Measurements from ENCODE around the gene DGKH. TPM values are rescaled to one million over a fixed set of nuclear protein-coding genes. Genes with fewer than 3 reads are reported as not detected.
"Not testable (repeated sequence)": the region's sequence is repeated elsewhere in the genome, so short reads cannot be mapped to it uniquely, and the experiment has no call there.

Gene DGKH
- total RNA-seq, 1 experiment from 2014 or later: 2.3 TPM

DNA sequence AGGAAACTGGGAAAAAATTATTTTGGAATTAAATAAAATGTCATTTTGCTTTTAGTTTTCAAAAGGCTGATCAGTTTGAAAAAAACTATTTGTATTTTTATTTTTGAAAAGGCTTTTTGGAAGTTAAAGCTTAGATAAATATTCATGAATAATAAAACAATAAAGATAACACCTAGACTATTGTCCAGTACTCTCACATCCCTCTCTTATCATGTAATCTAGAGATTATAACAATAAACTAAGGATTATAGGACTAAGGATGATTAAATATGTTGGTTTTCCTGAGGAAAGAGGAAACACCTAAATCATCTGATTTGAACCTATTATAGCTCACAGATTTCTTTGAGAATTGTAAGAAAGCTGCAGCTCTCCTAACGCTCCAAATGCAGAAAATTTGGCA lies 142.1 kb downstream of the DGKH start:
- in situ Hi-C loops (cut with HindIII; ENCODE audit: low sequenced_read_pairs): no loop called here

DNA sequence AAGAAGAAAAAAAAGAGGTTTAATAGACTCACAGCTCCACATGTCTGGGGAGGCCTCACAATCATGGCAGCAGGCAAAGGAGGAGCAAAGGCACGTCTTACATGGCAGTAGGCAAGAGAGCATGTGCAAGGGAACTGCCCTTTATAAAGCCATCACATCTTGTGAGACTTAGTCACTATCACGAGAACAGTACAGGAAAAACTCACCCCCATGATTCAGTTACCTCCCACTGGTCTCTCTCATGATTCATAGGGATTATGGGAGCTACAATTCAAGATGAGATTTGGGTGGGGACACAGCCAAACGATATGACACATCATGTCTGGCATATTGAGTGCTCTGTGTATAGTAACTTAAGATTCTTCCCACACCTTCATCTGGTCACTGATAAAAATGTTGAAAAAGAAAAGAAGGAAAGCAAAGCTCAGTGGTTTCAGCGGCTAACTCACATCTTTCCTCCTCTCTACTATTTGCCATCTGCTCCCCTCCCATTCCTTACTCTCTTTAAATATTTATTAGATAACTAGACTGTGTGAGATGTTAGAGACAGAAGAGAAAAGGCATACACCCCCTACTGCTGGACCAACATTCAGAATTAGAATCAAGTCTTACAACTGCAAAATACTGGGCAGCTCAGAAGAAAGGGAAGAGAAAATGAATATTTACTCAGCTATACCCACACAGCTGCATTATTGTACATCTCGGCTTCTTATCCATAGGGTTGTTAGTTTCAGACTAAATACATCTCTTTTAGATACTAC lies 163.4 kb downstream of the DGKH start:
- DNase-seq (ENCODE audit: low spot score): no peak
- in situ Hi-C loops (cut with HindIII; ENCODE audit: low sequenced_read_pairs): no loop called here

More for the DNA sequence above, 142.1 kb downstream of the DGKH start:
- DNase-seq (ENCODE audit: low spot score): no peak

DNA sequence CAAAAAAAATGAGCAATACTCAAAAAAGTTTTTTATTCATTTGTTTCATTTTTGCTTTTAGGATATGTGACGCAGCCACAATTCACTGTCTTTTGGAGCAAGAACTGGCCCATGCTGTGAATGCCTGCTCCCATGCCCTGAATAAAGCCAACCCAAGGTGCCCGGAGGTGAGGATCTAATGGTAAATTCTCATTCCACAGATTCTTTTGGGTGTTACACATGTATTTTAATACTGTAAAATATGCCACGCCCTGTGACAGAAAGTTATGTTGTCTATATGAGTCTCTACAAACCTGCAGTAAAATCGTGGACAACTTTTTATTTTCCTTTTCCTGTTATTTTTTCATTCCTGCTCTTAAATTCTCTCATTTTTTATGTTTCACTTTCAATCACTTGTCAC lies 166.0 kb downstream of the DGKH start:
- in situ Hi-C loops (cut with HindIII; ENCODE audit: low sequenced_read_pairs): no loop called here
- DNase-seq (ENCODE audit: low spot score): no peak

DNA sequence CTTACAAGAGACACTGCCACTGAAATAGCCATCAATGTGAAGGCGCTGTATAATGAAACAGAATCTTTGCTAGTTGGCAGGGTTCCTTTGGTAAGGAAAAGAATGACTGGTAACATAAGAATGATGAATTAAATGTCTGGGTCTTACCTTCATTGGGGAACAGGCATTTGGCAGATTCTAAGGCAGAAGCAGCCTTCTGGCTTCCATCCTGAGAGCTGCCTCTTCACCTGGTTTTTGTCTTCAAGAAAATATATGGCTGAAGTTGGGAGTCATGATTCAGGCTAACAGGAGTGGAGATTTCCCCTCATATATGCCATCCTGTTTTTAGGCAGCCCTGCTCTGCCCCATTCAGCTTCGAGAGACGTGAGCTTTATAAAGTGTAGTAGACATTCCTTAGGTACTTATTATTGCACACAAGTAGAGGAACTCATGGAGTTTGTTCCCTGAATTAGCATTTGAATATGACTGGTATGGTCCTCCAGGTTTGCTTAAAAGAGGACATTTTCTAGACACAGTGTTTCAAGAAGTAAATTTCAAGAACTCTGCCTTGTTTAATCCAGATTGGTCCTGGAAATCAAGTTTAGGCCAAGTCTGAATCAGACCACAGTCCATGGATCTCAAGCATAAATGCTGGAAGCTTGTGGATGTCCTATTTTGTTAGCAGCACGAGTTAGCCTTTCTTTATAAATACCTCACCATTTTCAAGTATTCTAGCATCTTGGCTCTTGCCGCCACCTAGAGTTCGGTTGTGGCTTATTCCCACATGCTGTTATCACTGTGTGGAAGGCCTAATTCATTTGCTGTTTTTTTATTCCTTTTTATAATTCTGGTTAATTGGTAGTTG lies 167.4 kb downstream of the DGKH start:
- in situ Hi-C loops (cut with HindIII; ENCODE audit: low sequenced_read_pairs): no loop called here
- peak; percentile 71 for DNase-seq (ENCODE audit: low spot score)

DNA sequence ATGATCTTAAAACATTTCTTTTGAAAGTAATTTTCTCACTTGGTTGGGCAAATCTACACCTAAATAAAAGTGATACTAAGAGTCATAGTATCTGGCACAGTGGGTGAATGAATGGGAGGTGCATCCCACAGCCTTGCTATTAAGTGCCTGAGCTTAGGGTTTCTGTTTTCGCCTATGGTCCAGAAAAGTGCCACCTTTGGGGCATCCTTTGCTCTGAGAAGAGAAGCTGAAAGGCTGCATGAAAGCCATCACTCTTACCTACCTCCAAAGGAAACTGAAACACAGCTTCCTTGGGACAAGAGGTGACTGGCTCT lies 167.9 kb downstream of the DGKH start:
- in situ Hi-C loops (cut with HindIII; ENCODE audit: low sequenced_read_pairs): no loop called here
- DNase-seq (ENCODE audit: low spot score): no peak

DNA sequence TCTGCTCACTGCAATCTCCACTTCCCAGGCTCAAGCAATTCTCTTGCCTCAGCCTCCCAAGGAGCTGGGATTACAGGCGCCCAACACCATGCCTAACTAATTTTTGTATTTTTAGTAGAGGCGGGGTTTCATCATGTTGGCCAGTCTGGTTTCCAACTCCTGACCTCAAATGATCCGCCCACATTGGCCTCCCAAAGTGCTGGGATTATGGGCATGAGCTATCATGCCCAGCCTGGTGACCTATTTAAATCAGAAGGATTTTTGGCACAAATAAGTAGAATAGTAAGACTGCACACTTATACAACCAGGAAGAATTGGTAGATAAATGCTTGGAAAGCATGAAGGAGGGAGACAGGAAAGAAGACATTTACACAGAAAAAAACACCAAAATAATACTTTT lies 170.1 kb downstream of the DGKH start:
- in situ Hi-C loops (cut with HindIII; ENCODE audit: low sequenced_read_pairs): no loop called here
- DNase-seq (ENCODE audit: low spot score): peak; percentile 93

DNA sequence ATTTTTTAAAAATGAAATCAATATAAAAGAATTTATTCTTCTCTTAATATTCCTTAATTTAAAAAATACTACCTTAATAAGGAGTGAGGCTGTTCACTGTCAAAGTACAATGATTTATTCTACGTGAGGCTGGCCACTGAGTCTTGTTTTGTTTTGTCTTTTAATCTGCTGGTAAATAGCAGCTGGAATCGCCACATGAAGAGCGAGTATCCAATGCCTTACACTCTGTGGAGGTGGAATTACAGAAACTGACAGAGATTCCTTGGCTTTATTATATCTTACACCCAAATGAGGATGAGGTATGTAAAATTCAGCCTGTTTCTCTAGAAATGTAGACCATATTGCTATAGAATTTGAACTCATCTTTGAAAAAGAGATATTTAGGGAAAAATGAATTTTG lies 170.6 kb downstream of the DGKH start:
- DNase-seq (ENCODE audit: low spot score): peak; percentile 72
- in situ Hi-C loops (cut with HindIII; ENCODE audit: low sequenced_read_pairs): no loop called here

DNA sequence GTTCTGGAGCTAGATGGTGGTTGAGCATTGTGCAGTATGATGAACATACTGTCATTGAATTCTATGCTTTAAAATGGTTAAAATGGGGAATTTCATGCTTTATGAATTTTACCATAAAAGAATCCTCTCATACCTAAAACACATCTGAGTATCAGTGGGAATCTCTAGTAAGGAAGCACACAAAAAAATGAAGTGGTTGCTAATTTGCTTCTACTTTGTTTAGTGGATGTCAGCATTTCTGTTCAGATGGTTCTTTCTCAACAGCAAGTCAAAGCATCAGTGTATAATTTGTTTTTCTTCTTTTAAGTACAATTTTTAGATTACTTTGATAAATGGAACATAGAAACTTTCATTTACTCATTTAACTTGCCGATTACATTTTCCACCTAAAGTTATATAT lies 171.4 kb downstream of the DGKH start:
- in situ Hi-C loops (cut with HindIII; ENCODE audit: low sequenced_read_pairs): no loop called here
- peak; percentile 53 for DNase-seq (ENCODE audit: low spot score)

DNA sequence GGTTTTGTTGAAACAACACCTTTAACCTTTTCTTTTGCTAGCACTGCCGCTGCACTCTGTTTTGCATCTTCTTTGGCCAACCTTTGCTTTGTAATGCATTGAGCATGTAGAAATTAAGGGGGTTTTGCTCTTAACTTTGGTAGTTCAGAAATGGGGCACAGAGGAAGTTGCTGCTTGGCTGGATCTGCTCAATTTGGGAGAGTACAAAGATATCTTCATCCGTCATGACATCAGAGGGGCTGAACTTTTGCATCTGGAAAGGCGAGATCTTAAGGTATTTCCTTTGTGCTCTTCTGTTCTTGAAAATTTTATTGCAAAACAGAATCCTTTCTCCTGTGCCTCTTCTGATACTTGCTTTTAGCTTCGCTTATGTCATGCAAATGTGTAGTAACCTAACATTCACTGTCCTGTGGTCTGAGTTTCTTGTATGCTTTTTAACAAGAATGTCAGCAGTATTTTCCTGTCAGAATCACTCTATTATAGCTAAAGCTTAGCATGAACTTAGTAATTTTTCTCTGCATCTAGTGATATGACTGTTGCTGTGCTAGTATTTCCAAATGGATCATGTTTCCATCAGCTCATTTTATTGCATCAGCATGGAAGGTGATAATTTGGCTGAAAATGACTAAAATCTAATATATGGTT lies 172.8 kb downstream of the DGKH start:
- peak; percentile 44 for DNase-seq (ENCODE audit: low spot score)

DNA sequence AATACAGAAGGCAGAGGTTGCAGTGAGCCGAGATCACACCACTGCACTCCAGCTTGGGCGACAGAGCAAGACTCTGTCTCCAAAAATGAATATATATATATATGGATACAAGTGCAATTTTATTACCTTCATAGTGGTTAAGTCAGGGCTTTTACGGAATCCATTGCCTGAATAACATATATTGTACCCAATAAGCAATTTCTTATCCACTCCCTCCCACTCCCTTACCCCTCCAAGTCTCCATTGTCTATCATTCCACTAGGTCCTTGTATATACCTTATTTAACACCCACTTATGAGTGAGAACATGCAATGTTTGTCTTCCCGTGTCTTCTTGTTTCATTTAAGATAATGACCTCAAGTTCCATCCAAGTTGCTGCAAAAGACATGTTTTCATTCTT lies 175.2 kb downstream of the DGKH start:
- no peak for DNase-seq (ENCODE audit: low spot score)
- in situ Hi-C loops (cut with HindIII; ENCODE audit: low sequenced_read_pairs): no loop called here

More for the DNA sequence above, 172.8 kb downstream of the DGKH start:
- in situ Hi-C loops (cut with HindIII; ENCODE audit: low sequenced_read_pairs): no loop called here

DNA sequence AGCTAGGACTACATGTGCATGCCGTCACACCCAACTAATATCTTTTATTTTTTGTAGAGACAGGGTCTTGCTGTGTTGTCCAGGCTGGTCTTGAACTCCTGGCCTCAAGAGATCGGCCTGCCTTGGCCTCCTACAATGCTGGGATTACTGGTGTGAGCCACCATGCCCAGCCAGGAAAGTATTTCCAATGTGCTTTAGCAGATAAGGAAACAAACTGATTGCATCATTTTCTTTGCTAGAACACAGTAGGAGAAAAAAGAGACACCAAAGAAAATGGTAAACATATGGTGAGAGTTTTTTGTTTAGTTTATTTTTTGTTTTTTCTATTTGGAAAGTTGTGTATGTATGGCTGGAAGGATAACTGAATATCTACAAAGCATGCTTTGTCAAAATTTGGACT lies 176.6 kb downstream of the DGKH start:
- in situ Hi-C loops (cut with HindIII; ENCODE audit: low sequenced_read_pairs): no loop called here
- no peak for DNase-seq (ENCODE audit: low spot score)

DNA sequence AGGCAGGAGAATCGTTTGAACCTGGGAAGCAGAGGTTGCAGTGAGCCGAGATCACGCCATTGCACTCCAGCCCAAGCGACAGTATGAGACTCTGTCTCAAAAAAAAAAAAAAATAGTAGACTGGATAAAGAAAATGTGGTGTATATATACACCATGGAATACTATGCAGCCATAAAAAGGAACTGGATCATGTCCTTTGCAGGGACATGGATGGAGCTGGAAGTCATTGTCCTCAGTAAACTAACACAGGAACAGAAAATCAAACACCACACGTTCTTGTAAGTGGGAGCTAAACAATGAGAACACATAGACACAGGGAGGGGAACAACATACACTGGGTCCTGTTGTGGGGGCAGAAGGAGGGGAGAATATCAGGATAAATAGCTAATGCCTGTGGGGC lies 178.3 kb downstream of the DGKH start:
- DNase-seq (ENCODE audit: low spot score); in situ Hi-C loops (cut with HindIII; ENCODE audit: low sequenced_read_pairs): not testable (repeated sequence)

DNA sequence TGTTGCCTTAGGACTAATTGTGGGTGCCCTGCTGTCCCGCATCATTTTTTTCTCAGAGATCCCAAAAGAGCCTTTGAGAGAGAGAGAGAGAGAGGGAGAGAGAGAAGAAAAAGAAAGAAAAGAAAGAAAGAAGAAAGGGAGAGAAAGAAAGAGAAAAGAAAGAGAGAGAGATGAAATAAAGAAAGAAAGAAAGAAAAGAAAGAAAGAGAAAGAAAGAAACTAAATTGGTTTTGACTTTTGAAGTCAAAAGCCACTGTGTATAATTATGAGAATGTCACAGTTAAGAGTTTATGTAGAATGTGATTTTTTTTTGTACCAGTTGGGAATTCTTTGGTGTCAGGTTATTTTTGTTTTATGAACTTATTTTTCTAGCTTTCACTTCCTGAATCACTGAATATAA lies 180.1 kb downstream of the DGKH start:
- DNase-seq (ENCODE audit: low spot score): no peak
- in situ Hi-C loops (cut with HindIII; ENCODE audit: low sequenced_read_pairs): no loop called here

DNA sequence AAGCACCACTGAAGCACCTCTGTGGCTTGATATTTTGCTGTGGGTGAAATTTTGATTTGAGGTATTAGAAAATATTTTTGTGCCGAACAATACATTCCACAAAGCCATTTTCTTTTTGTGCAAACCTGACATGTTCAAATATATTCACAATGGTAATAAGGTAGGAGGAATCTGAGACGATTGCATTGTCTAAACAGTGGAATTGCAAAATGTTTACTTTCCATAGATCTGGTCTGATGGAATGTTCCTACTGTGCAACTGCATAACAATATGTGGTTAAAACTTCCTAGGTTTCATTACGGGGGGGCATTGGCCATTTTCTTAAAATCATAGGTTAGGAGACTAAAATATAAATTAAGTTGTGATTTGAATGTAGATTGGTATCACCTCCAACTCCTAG lies 180.8 kb downstream of the DGKH start:
- DNase-seq (ENCODE audit: low spot score): no peak
- in situ Hi-C loops (cut with HindIII; ENCODE audit: low sequenced_read_pairs): no loop called here

DNA sequence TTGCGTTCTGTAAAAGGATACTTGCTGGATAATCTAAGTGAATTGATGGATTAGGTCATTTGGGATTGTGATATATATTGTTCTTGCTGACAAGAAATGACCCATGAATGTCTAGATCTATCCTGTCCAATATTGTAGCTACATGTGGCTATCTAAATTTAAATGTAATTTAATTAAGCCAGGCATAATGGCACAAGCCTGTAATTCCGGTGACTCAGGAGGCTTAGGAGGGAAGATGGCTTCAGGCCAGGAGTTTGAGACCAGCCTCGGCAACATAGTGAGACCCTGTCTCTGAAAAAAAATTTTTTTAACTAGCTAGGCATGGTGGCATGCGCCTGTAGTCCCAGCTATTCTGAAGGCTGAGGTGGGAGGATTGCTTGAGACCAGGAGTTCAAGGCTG lies 184.2 kb downstream of the DGKH start:
- no peak for DNase-seq (ENCODE audit: low spot score)
- in situ Hi-C loops (cut with HindIII; ENCODE audit: low sequenced_read_pairs): no loop called here

DNA sequence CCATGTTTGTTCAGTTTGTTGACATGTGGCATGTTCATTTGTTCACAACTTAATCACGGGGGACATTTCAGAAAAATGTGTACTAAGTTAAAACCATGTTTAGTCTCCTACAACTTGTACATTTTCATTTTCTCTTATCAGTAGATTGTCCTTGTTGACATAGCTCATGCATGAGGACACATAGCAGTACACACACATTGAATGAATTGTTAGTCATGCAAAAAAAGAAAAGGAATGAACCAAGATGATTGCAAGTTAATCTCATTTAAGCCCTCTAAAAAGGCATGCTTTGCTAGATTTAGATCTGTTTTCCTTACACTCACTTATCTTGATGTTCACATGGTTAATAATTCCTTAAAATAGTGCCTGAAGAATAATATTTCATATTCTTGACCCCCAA lies 185.3 kb downstream of the DGKH start:
- in situ Hi-C loops (cut with HindIII; ENCODE audit: low sequenced_read_pairs): no loop called here
- DNase-seq (ENCODE audit: low spot score): no peak

DNA sequence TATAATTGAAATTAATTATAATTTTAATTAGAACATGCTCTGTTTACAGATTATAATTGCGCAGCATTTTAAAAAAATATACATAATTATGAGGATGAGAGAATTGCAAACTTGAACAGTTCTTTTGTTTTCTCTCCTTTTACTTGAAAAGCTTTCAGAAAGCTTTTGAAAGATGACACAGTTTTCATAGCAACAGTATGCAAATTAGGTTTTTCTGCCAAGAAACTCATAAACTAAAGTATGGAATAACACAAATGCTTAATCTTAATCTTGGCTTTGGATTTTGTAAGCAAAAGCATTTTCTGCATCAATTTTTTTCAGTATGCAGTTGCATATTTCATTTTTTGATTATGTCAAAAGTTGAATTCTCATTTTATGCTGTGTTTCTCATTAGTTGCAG lies 190.7 kb downstream of the DGKH start:
- DNase-seq (ENCODE audit: low spot score): no peak
- in situ Hi-C loops (cut with HindIII; ENCODE audit: low sequenced_read_pairs): no loop called here

DNA sequence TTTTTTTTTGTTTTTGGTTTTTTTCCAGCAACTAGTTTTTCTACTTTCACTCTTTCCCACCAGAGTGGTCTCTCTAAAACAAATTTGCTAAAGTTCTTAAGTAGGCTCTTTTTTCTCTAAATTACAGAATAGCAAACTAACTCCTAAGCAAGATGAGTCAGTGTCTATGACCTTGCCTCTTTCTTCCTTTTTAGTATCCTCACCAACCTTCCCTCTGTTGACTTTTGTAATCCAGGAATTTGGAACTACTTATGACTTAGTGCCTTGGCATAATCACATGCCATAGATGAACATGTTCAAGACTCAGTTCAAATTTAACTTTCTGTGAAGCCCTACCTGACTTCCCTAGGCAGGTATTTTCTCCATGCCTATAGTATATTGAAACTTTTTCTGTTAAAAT lies 191.2 kb downstream of the DGKH start:
- in situ Hi-C loops (cut with HindIII; ENCODE audit: low sequenced_read_pairs): no loop called here
- no peak for DNase-seq (ENCODE audit: low spot score)

DNA sequence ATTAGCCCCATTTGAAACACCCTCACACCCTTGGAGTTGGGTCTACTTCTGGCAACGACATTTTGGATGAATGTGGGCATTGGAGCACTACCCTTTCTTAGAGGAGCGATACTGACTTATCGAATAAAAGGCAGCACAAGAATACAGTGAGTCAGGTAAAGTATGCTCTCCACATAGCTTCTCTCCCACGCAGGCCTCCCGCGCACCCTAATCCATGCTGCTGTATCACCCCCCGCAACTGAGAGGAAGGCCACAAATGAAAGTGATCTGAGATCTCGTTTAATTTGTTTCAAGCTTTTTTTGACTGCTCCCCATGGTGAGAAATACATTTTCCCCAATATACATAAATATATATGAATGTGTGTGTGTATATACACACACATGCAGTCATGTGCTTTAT lies 198.1 kb downstream of the DGKH start:
- DNase-seq (ENCODE audit: low spot score): no peak
- in situ Hi-C loops (cut with HindIII; ENCODE audit: low sequenced_read_pairs): no loop called here

DNA sequence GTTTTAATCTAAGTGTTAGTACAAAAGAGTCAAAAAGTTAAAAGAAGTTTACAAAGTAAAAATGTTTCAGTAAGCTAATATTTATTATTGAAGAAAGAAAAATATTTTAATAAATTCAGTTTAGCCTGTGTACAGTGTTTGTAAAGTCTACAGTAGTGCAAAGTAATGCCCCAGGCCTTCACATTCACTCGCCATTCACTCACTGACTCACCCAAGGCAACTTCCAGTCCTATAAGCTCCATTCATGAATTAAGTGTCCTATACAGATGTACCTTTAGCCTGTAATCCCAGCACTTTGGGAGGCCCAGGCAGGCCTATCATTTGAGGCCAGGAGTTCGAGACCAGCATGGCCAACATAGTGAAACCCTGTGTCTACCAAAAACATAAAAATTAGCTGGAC lies 199.4 kb downstream of the DGKH start:
- no peak for DNase-seq (ENCODE audit: low spot score)
- in situ Hi-C loops (cut with HindIII; ENCODE audit: low sequenced_read_pairs): no loop called here

All from G401 (cell line).